DND-41 (cell line): ENCODE measurements around the gene CCDC70.

Source experiments
- ATAC-seq: fragments of 200-7000 bp; cut with Tn5 transposase; 3 replicates; pipeline ENCODE4 v1.9.1; 2021; ENCODE audit warnings: low read depth; ENCODE audit not compliant: insufficient read depth
- DNase-seq: peaks from one replicate; pipeline ENCODE4 v3.0.0-alpha.2; 2020
- H2AFZ ChIP-seq: 2 replicates; pipeline ENCODE4 v1.6.0; 2012; ENCODE audit warnings: low read depth, low read length
- H3K27ac ChIP-seq: 2 replicates; pipeline ENCODE4 v1.5.1; 2012; ENCODE audit warnings: low read length, inconsistent platforms
- H3K27me3 ChIP-seq: fragments of 200-600 bp; sonication (generic); 2 replicates; pipeline ENCODE4 v1.6.0; 2012; ENCODE audit warnings: low read length, mild to moderate bottlenecking, inconsistent platforms; ENCODE audit not compliant: insufficient read depth, poor library complexity
- H3K36me3 ChIP-seq: 2 replicates; pipeline ENCODE4 v1.5.1; 2012; ENCODE audit warnings: low read length, inconsistent platforms; ENCODE audit not compliant: insufficient read depth
- H3K4me1 ChIP-seq: 2 replicates; pipeline ENCODE4 v1.5.1; 2012; ENCODE audit warnings: mild to moderate bottlenecking, low read length; ENCODE audit not compliant: insufficient read depth
- H3K4me2 ChIP-seq: 2 replicates; pipeline ENCODE4 v1.6.0; 2012; ENCODE audit warnings: mild to moderate bottlenecking, moderate library complexity, low read length, inconsistent platforms; ENCODE audit not compliant: insufficient read depth
- H3K4me3 ChIP-seq, 2 experiments: fragments of 200-600 bp in 1 of 2; shearing (Covaris generic) in 1 of 2; 2 replicates each; pipeline ENCODE4 v1.5.1; 2012 to 2016; ENCODE audit warnings: inconsistent platforms in 2 of 2, low read length in 2 of 2, mild to moderate bottlenecking in 2 of 2, low read depth in 1 of 2, moderate library complexity in 1 of 2
- H3K79me2 ChIP-seq: 2 replicates; pipeline ENCODE4 v1.6.0; 2012; ENCODE audit warnings: low read length, inconsistent platforms; ENCODE audit not compliant: insufficient read depth
- H3K9ac ChIP-seq: 2 replicates; pipeline ENCODE4 v1.6.0; 2012; ENCODE audit warnings: low read depth, mild to moderate bottlenecking, inconsistent platforms, low read length, moderate library complexity
- H3K9me3 ChIP-seq: 2 replicates; pipeline ENCODE4 v1.5.1; 2012; ENCODE audit warnings: low read length, moderate library complexity, mild to moderate bottlenecking, inconsistent platforms; ENCODE audit not compliant: insufficient read depth, severe bottlenecking
- H4K20me1 ChIP-seq: 2 replicates; pipeline ENCODE4 v1.6.0; 2012; ENCODE audit warnings: low read length; ENCODE audit not compliant: insufficient read depth
- CTCF ChIP-seq: IDR thresholded peaks from 2 replicates; pipeline ENCODE4 v1.5.1; 2012; ENCODE audit warnings: borderline replicate concordance, low read length, moderate library complexity, mild to moderate bottlenecking; ENCODE audit not compliant: poor library complexity, severe bottlenecking; ENCODE audit errors: extremely low read depth
- EZH2 ChIP-seq: IDR thresholded peaks from 3 replicates; pipeline ENCODE4 v1.6.1; 2012; ENCODE audit warnings: borderline replicate concordance, low read depth, mild to moderate bottlenecking, moderate library complexity, low read length, inconsistent platforms; ENCODE audit not compliant: severe bottlenecking

CCDC70 gene

GRCh38 chr13:51815848-51816247 is 45.9 kb upstream of the CCDC70 start:
- Histone ChIP-seq H2AFZ (no peak overlapping the region), H3K27me3 (peaks cover 13% of the 10 kb centered on the region), H3K4me2 (no peak overlapping the region), H3K9me3 (no peaks in the 10 kb centered on the region), H3K9ac (no peak overlapping the region), H3K36me3 (no peaks in the 10 kb centered on the region), H3K27ac (no peak overlapping the region), H3K79me2 (no peaks in the 10 kb centered on the region), H3K4me3 (no peak overlapping the region), H4K20me1 (no peaks in the 10 kb centered on the region), H3K4me1 (peaks cover 9% of the 10 kb centered on the region)
- TF ChIP-seq EZH2 (no peak), CTCF (no peak)
- ATAC-seq (no peak), DNase-seq (no peak)

- TF ChIP-seq CTCF (no peak), EZH2 (no peak)
- peaks cover 9% of the 10 kb centered on the region for H3K4me1 ChIP-seq
- H4K20me1 ChIP-seq = no peaks in the 10 kb centered on the region
- H3K9ac ChIP-seq = no peak overlapping the region
- DNase-seq (no peak), ATAC-seq (no peak)
- no peaks in the 10 kb centered on the region for H3K79me2 ChIP-seq
- no peak overlapping the region for H3K4me2 ChIP-seq
- peaks cover 16% of the 10 kb centered on the region for H3K27me3 ChIP-seq
- no peak overlapping the region for H3K27ac ChIP-seq
- H2AFZ ChIP-seq = no peak overlapping the region
- no peak overlapping the region for H3K4me3 ChIP-seq
- no peaks in the 10 kb centered on the region for H3K36me3 ChIP-seq
- H3K9me3 ChIP-seq = no peaks in the 10 kb centered on the region
Observed at GRCh38 chr13:51816604-51817249, 45.0 kb upstream of the CCDC70 start.

GRCh38 chr13:51817717-51818116 is 44.1 kb upstream of the CCDC70 start:
- DNase-seq (no peak), ATAC-seq (no peak)
- no peak for TF ChIP-seq EZH2
- TF ChIP-seq CTCF = no peak
- Histone ChIP-seq H3K4me1 (peaks cover 9% of the 10 kb centered on the region), H3K4me3 (no peak overlapping the region), H3K27me3 (peaks cover 24% of the 10 kb centered on the region), H2AFZ (no peak overlapping the region), H3K9me3 (no peaks in the 10 kb centered on the region), H3K79me2 (no peaks in the 10 kb centered on the region), H3K36me3 (no peaks in the 10 kb centered on the region), H4K20me1 (no peaks in the 10 kb centered on the region), H3K27ac (no peak overlapping the region), H3K4me2 (no peak overlapping the region), H3K9ac (no peak overlapping the region)

- no peak overlapping the region for H2AFZ ChIP-seq
- H3K36me3 ChIP-seq = no peaks in the 10 kb centered on the region
- no peak overlapping the region for H3K27ac ChIP-seq
- TF ChIP-seq EZH2 = no peak
- TF ChIP-seq CTCF = no peak
- H3K9ac ChIP-seq = no peak overlapping the region
- H3K27me3 ChIP-seq = peaks cover 24% of the 10 kb centered on the region
- H3K79me2 ChIP-seq = no peaks in the 10 kb centered on the region
- H4K20me1 ChIP-seq = no peaks in the 10 kb centered on the region
- H3K4me1 ChIP-seq = peaks cover 9% of the 10 kb centered on the region
- no peak for ATAC-seq
- H3K4me3 ChIP-seq = no peak overlapping the region
- no peak overlapping the region for H3K4me2 ChIP-seq
- DNase-seq = no peak
- no peaks in the 10 kb centered on the region for H3K9me3 ChIP-seq
Observed at GRCh38 chr13:51818276-51818675, 43.5 kb upstream of the CCDC70 start.
